ENCODE results near the gene SFRP4.

- TF ChIP-seq TEAD1 (CRISPR knock-in tag; IDR thresholded peaks at IDR 0.05) (no peak), CTCF (IDR thresholded peaks at IDR 0.05) (no peak), ATF2 (CRISPR knock-in tag; IDR thresholded peaks at IDR 0.05; ENCODE audit: borderline replicate concordance, low read depth) (no peak), USF2 (CRISPR knock-in tag; IDR thresholded peaks at IDR 0.05) (no peak), PRDM15 (CRISPR knock-in tag; IDR thresholded peaks at IDR 0.05) (no peak), ERG (CRISPR knock-in tag; IDR thresholded peaks at IDR 0.05) (no peak), NR3C1 (CRISPR knock-in tag; conservative IDR thresholded peaks at IDR 0.05; ENCODE audit: low read depth) (no peak), TP53 (CRISPR knock-in tag; IDR thresholded peaks at IDR 0.05) (no peak), ZSCAN18 (CRISPR knock-in tag; IDR thresholded peaks at IDR 0.05) (no peak)
Observed at GRCh38 chr7:37961251-37961650, 44.6 kb upstream of the SFRP4 start.

All from WTC11 (cell line).